Parathyroid adenoma (tissue), 2 donors: Measurements from ENCODE around the gene MDN1.

Experiments
- H2AFZ ChIP-seq: fragments of 300-600 bp; sonication (generic); one replicate; pipeline ENCODE4 v1.7.0; 2017; ENCODE audit warnings: antibody characterized with exemption, mild to moderate bottlenecking
- H3K27ac ChIP-seq: fragments of 300-600 bp; sonication (generic); one replicate; pipeline ENCODE4 v1.7.0; 2017
- H3K27me3 ChIP-seq: fragments of 300-600 bp; sonication (generic); one replicate; pipeline ENCODE4 v1.7.0; 2017; ENCODE audit warnings: low read length; ENCODE audit not compliant: control insufficient read depth, insufficient read depth
- H3K36me3 ChIP-seq: fragments of 300-600 bp; sonication (generic); one replicate; pipeline ENCODE4 v1.7.0; 2017; ENCODE audit warnings: low read length; ENCODE audit not compliant: control insufficient read depth, insufficient read depth
- H3K4me1 ChIP-seq: fragments of 300-600 bp; sonication (generic); one replicate; pipeline ENCODE4 v1.7.0; 2017; ENCODE audit warnings: control low read depth
- H3K4me2 ChIP-seq: fragments of 300-600 bp; sonication (generic); one replicate; pipeline ENCODE4 v1.7.0; 2017; ENCODE audit warnings: low read length
- H3K4me3 ChIP-seq: fragments of 300-600 bp; sonication (generic); one replicate; pipeline ENCODE4 v1.7.0; 2017; ENCODE audit warnings: low read depth, low read length
- H3K79me2 ChIP-seq: fragments of 300-600 bp; sonication (generic); one replicate; pipeline ENCODE4 v1.7.0; 2017; ENCODE audit warnings: control low read depth
- H3K9ac ChIP-seq: fragments of 300-600 bp; sonication (generic); one replicate; pipeline ENCODE4 v1.7.0; 2017; ENCODE audit warnings: mild to moderate bottlenecking
- H3K9me3 ChIP-seq: fragments of 300-600 bp; sonication (generic); one replicate; pipeline ENCODE4 v1.7.0; 2017; ENCODE audit warnings: low read length; ENCODE audit not compliant: control insufficient read depth
- CTCF ChIP-seq: fragments of 300-600 bp; sonication (generic); IDR thresholded peaks from one replicate; pipeline ENCODE4 v1.7.0; 2017; ENCODE audit warnings: antibody characterized with exemption, mild to moderate bottlenecking
- donor health status: primary hyperparathyroidism.

The MDN1 gene

GRCh38 chr6:89763550-89763949 lies 56.0 kb downstream of the MDN1 start:
- no peak for TF ChIP-seq CTCF
- Histone ChIP-seq H2AFZ (no peak overlapping the region), H3K27me3 (no peaks in the 10 kb centered on the region), H3K9ac (no peak overlapping the region), H3K36me3 (no peaks in the 10 kb centered on the region), H3K4me2 (no peak overlapping the region), H3K9me3 (no peaks in the 10 kb centered on the region), H3K4me3 (no peak overlapping the region), H3K79me2 (no peaks in the 10 kb centered on the region), H3K27ac (no peak overlapping the region), H3K4me1 (no peaks in the 10 kb centered on the region)

GRCh38 chr6:89758830-89759229 lies 60.8 kb downstream of the MDN1 start:
- H3K36me3 ChIP-seq, result no peaks in the 10 kb centered on the region
- no peaks in the 10 kb centered on the region for H3K79me2 ChIP-seq
- H3K9ac ChIP-seq, result no peak overlapping the region
- no peak overlapping the region for H2AFZ ChIP-seq
- no peaks in the 10 kb centered on the region for H3K4me1 ChIP-seq
- H3K9me3 ChIP-seq, result no peaks in the 10 kb centered on the region
- H3K4me3 ChIP-seq, result no peak overlapping the region
- no peak overlapping the region for H3K4me2 ChIP-seq
- H3K27me3 ChIP-seq, result no peaks in the 10 kb centered on the region
- H3K27ac ChIP-seq, result no peak overlapping the region
- TF ChIP-seq CTCF, result no peak

GRCh38 chr6:89750338-89750737 lies 69.3 kb downstream of the MDN1 start:
- no peaks in the 10 kb centered on the region for H3K9me3 ChIP-seq
- H3K27ac ChIP-seq, result no peak overlapping the region
- H3K27me3 ChIP-seq, result no peaks in the 10 kb centered on the region
- H3K4me2 ChIP-seq, result no peak overlapping the region
- no peak overlapping the region for H3K4me3 ChIP-seq
- no peaks in the 10 kb centered on the region for H3K4me1 ChIP-seq
- no peaks in the 10 kb centered on the region for H3K79me2 ChIP-seq
- H3K36me3 ChIP-seq, result no peaks in the 10 kb centered on the region
- no peak overlapping the region for H3K9ac ChIP-seq
- no peak overlapping the region for H2AFZ ChIP-seq
- TF ChIP-seq CTCF, result no peak

GRCh38 chr6:89749918-89750317 lies 69.7 kb downstream of the MDN1 start:
- no peak overlapping the region for H3K4me3 ChIP-seq
- H3K27ac ChIP-seq, result no peak overlapping the region
- no peaks in the 10 kb centered on the region for H3K4me1 ChIP-seq
- H3K79me2 ChIP-seq, result no peaks in the 10 kb centered on the region
- no peak for TF ChIP-seq CTCF
- no peaks in the 10 kb centered on the region for H3K36me3 ChIP-seq
- no peak overlapping the region for H3K4me2 ChIP-seq
- no peaks in the 10 kb centered on the region for H3K27me3 ChIP-seq
- H3K9ac ChIP-seq, result no peak overlapping the region
- H2AFZ ChIP-seq, result no peak overlapping the region
- no peaks in the 10 kb centered on the region for H3K9me3 ChIP-seq

GRCh38 chr6:89745716-89746115 lies 73.9 kb downstream of the MDN1 start:
- Histone ChIP-seq H3K79me2 (no peaks in the 10 kb centered on the region), H3K27me3 (no peaks in the 10 kb centered on the region), H3K36me3 (no peaks in the 10 kb centered on the region), H3K9me3 (no peaks in the 10 kb centered on the region), H3K4me1 (no peaks in the 10 kb centered on the region), H3K27ac (no peak overlapping the region), H3K4me3 (no peak overlapping the region), H3K4me2 (no peak overlapping the region), H2AFZ (no peak overlapping the region), H3K9ac (no peak overlapping the region)
- TF ChIP-seq CTCF, result no peak
